DND-41 (cell line): ENCODE data around the gene PARP6.

Source experiments
- ATAC-seq: fragments of 200-7000 bp; cut with Tn5 transposase; 3 replicates; pipeline ENCODE4 v1.9.1; 2021; ENCODE audit warnings: low read depth; ENCODE audit not compliant: insufficient read depth
- DNase-seq: peaks from one replicate; pipeline ENCODE4 v3.0.0-alpha.2; 2020
- H2AFZ ChIP-seq: 2 replicates; pipeline ENCODE4 v1.6.0; 2012; ENCODE audit warnings: low read depth, low read length
- H3K27ac ChIP-seq: 2 replicates; pipeline ENCODE4 v1.5.1; 2012; ENCODE audit warnings: low read length, inconsistent platforms
- H3K27me3 ChIP-seq: fragments of 200-600 bp; sonication (generic); 2 replicates; pipeline ENCODE4 v1.6.0; 2012; ENCODE audit warnings: low read length, mild to moderate bottlenecking, inconsistent platforms; ENCODE audit not compliant: insufficient read depth, poor library complexity
- H3K36me3 ChIP-seq: 2 replicates; pipeline ENCODE4 v1.5.1; 2012; ENCODE audit warnings: low read length, inconsistent platforms; ENCODE audit not compliant: insufficient read depth
- H3K4me1 ChIP-seq: 2 replicates; pipeline ENCODE4 v1.5.1; 2012; ENCODE audit warnings: mild to moderate bottlenecking, low read length; ENCODE audit not compliant: insufficient read depth
- H3K4me2 ChIP-seq: 2 replicates; pipeline ENCODE4 v1.6.0; 2012; ENCODE audit warnings: mild to moderate bottlenecking, moderate library complexity, low read length, inconsistent platforms; ENCODE audit not compliant: insufficient read depth
- H3K4me3 ChIP-seq, 2 experiments: fragments of 200-600 bp in 1 of 2; shearing (Covaris generic) in 1 of 2; 2 replicates each; pipeline ENCODE4 v1.5.1; 2012 to 2016; ENCODE audit warnings: inconsistent platforms in 2 of 2, low read length in 2 of 2, mild to moderate bottlenecking in 2 of 2, low read depth in 1 of 2, moderate library complexity in 1 of 2
- H3K79me2 ChIP-seq: 2 replicates; pipeline ENCODE4 v1.6.0; 2012; ENCODE audit warnings: low read length, inconsistent platforms; ENCODE audit not compliant: insufficient read depth
- H3K9ac ChIP-seq: 2 replicates; pipeline ENCODE4 v1.6.0; 2012; ENCODE audit warnings: low read depth, mild to moderate bottlenecking, inconsistent platforms, low read length, moderate library complexity
- H3K9me3 ChIP-seq: 2 replicates; pipeline ENCODE4 v1.5.1; 2012; ENCODE audit warnings: low read length, moderate library complexity, mild to moderate bottlenecking, inconsistent platforms; ENCODE audit not compliant: insufficient read depth, severe bottlenecking
- H4K20me1 ChIP-seq: 2 replicates; pipeline ENCODE4 v1.6.0; 2012; ENCODE audit warnings: low read length; ENCODE audit not compliant: insufficient read depth
- CTCF ChIP-seq: IDR thresholded peaks from 2 replicates; pipeline ENCODE4 v1.5.1; 2012; ENCODE audit warnings: borderline replicate concordance, low read length, moderate library complexity, mild to moderate bottlenecking; ENCODE audit not compliant: poor library complexity, severe bottlenecking; ENCODE audit errors: extremely low read depth
- EZH2 ChIP-seq: IDR thresholded peaks from 3 replicates; pipeline ENCODE4 v1.6.1; 2012; ENCODE audit warnings: borderline replicate concordance, low read depth, mild to moderate bottlenecking, moderate library complexity, low read length, inconsistent platforms; ENCODE audit not compliant: severe bottlenecking

PARP6 gene

GRCh38 chr15:72235298-72235697, 37.1 kb downstream of the PARP6 start:
- Histone ChIP-seq H3K4me2 (no peak overlapping the region), H3K4me1 (peaks cover 45% of the 10 kb centered on the region), H3K36me3 (peaks cover 3% of the 10 kb centered on the region; the same call in 1 of the 2 replicates), H3K4me3 (no peak overlapping the region), H3K27ac (no peak overlapping the region), H3K79me2 (peaks cover 7% of the 10 kb centered on the region), H3K27me3 (no peaks in the 10 kb centered on the region), H3K9ac (no peak overlapping the region), H2AFZ (no peak overlapping the region), H3K9me3 (no peaks in the 10 kb centered on the region), H4K20me1 (peaks cover 2% of the 10 kb centered on the region; the same call in 1 of the 2 replicates)
- DNase-seq (no peak), ATAC-seq (no peak)
- TF ChIP-seq CTCF, result no peak
- no peak for TF ChIP-seq EZH2

- peaks cover 22% of the 10 kb centered on the region for H3K79me2 ChIP-seq
- H3K27me3 ChIP-seq, result no peaks in the 10 kb centered on the region
- no peak overlapping the region for H2AFZ ChIP-seq
- peaks cover 12% of the 10 kb centered on the region for H4K20me1 ChIP-seq
- H3K9me3 ChIP-seq, result no peaks in the 10 kb centered on the region
- H3K4me3 ChIP-seq, result no peak overlapping the region
- TF ChIP-seq EZH2 (no peak), CTCF (no peak)
- no peak overlapping the region for H3K9ac ChIP-seq
- H3K4me1 ChIP-seq, result peaks cover 54% of the 10 kb centered on the region
- H3K36me3 ChIP-seq, result peaks cover 12% of the 10 kb centered on the region; the same call in 1 of the 2 replicates
- no peak overlapping the region for H3K4me2 ChIP-seq
- H3K27ac ChIP-seq, result no peak overlapping the region
- ATAC-seq (no peak), DNase-seq (no peak)
These were observed 38.6 kb downstream of the PARP6 start for GRCh38 chr15:72233769-72234168.

- peaks cover 54% of the 10 kb centered on the region for H3K4me1 ChIP-seq
- peak overlapping the region; percentile 91 for H3K9ac ChIP-seq
- no peaks in the 10 kb centered on the region for H3K9me3 ChIP-seq
- H3K27me3 ChIP-seq, result no peaks in the 10 kb centered on the region
- peak overlapping the region; percentile 98 for H3K4me2 ChIP-seq
- peak overlapping the region; percentile 97 for H3K27ac ChIP-seq
- H2AFZ ChIP-seq, result peak overlapping the region; percentile 74
- peak; percentile 47 for ATAC-seq
- peaks cover 28% of the 10 kb centered on the region for H4K20me1 ChIP-seq
- peak overlapping the region; percentile 89 to 99; a peak in 3 of 4 replicates for H3K4me3 ChIP-seq
- H3K36me3 ChIP-seq, result peaks cover 20% of the 10 kb centered on the region; the same call in 1 of the 2 replicates
- DNase-seq, result peak; percentile 68
- TF ChIP-seq EZH2, result no peak
- no peak for TF ChIP-seq CTCF
- H3K79me2 ChIP-seq, result peaks cover 40% of the 10 kb centered on the region
These were observed 40.4 kb downstream of the PARP6 start for GRCh38 chr15:72231833-72232478.
